HEK293T (cell line): ENCODE results near the gene CDC37.

Experiments
- CTCF ChIA-PET: fragments of 350-600 bp; formaldehyde crosslinking; extraction: SDS; loops from one replicate; lab custom pipeline; 2021; ENCODE audit warnings: antibody characterized with exemption, inconsistent platforms; lab: Yijun Ruan, JAX
- POLR2A ChIA-PET: fragments of 350-600 bp; formaldehyde crosslinking; extraction: SDS; loops from one replicate; lab custom pipeline; 2020; ENCODE audit warnings: antibody characterized with exemption, inconsistent platforms; lab: Yijun Ruan, JAX
- DNase-seq: peaks from one replicate; pipeline ENCODE4 v3.0.0; 2012; ENCODE audit warnings: mixed read lengths; ENCODE audit errors: extremely low spot score
- ARNT ChIP-seq: fragments of 450-650 bp; IDR thresholded peaks from 2 replicates; pipeline ENCODE4 v1.6.1; 2017; ENCODE audit warnings: mild to moderate bottlenecking
- BHLHE40 ChIP-seq: fragments of 450-650 bp; IDR thresholded peaks from 2 replicates; pipeline ENCODE4 v1.6.1; 2016; ENCODE audit warnings: mild to moderate bottlenecking, moderate library complexity, borderline replicate concordance
- CTBP1 ChIP-seq: fragments of 450-650 bp; IDR thresholded peaks from 2 replicates; pipeline ENCODE4 v1.6.1; 2016; ENCODE audit warnings: borderline replicate concordance
- ELF4 ChIP-seq: fragments of 450-650 bp; IDR thresholded peaks from 2 replicates; pipeline ENCODE4 v1.6.1; 2017; ENCODE audit warnings: antibody characterized with exemption
- FOXA1 ChIP-seq: fragments of 450-650 bp; IDR thresholded peaks from 2 replicates; pipeline ENCODE4 v1.6.1; 2016; ENCODE audit warnings: mild to moderate bottlenecking
- FOXK2 ChIP-seq: fragments of 450-650 bp; IDR thresholded peaks from 2 replicates; pipeline ENCODE4 v1.6.1; 2016; ENCODE audit warnings: mild to moderate bottlenecking
- FOXM1 ChIP-seq: fragments of 450-650 bp; IDR thresholded peaks from 2 replicates; pipeline ENCODE4 v1.6.1; 2017; ENCODE audit warnings: mild to moderate bottlenecking, borderline replicate concordance
- HDGF ChIP-seq: fragments of 450-650 bp; IDR thresholded peaks from 2 replicates; pipeline ENCODE4 v1.6.1; 2017; ENCODE audit warnings: antibody characterized with exemption, borderline replicate concordance
- L3MBTL2 ChIP-seq: fragments of 450-650 bp; conservative IDR thresholded peaks from 2 replicates; pipeline ENCODE4 v1.6.1; 2016; ENCODE audit warnings: mild to moderate bottlenecking
- LEF1 ChIP-seq: fragments of 450-650 bp; IDR thresholded peaks from 2 replicates; pipeline ENCODE4 v1.6.1; 2017; ENCODE audit warnings: mild to moderate bottlenecking, borderline replicate concordance
- NFRKB ChIP-seq: fragments of 450-650 bp; IDR thresholded peaks from 2 replicates; pipeline ENCODE4 v1.6.1; 2016; ENCODE audit warnings: mild to moderate bottlenecking, moderate library complexity
- PKNOX1 ChIP-seq: fragments of 450-650 bp; IDR thresholded peaks from 2 replicates; pipeline ENCODE4 v1.6.1; 2016
- SP1 ChIP-seq: fragments of 450-650 bp; IDR thresholded peaks from 2 replicates; pipeline ENCODE4 v1.6.1; 2017
- SUZ12 ChIP-seq: fragments of 450-650 bp; IDR thresholded peaks from 2 replicates; pipeline ENCODE4 v1.6.1; 2016; ENCODE audit warnings: mild to moderate bottlenecking
- TARDBP ChIP-seq: fragments of 450-650 bp; IDR thresholded peaks from 2 replicates; pipeline ENCODE4 v1.6.1; 2016
- ZNF384 ChIP-seq: fragments of 450-650 bp; IDR thresholded peaks from 2 replicates; pipeline ENCODE4 v1.6.1; 2016

Gene CDC37

GRCh38 chr19:10420444-10421239 is 17.3 kb upstream of the CDC37 start, which contains the start of gene PDE4A:
Gene PDE4A (plus strand): TSS chr19:10420538. CDS start chr19:10420765, 227 bp downstream.
- CTCF ChIA-PET, result interaction anchor here (0.6 to 1.0 kb wide), 3 partner anchors 8 to 20 kb away, joined by 3 read pairs; no protein-coding TSS in a partner anchor
- no peak for DNase-seq
- POLR2A ChIA-PET, result no interaction called here
- TF ChIP-seq ELF4 (no peak), CTBP1 (peak; percentile 71)

GRCh38 chr19:10419646-10420443 is 16.5 kb upstream of the CDC37 start:
- ChIA-PET CTCF (no interaction called here), POLR2A (no interaction called here)
- peak; percentile 75 for DNase-seq
- TF ChIP-seq NFRKB, result no peak
- peak; percentile 77 for TF ChIP-seq CTBP1
- peak; percentile 99 for TF ChIP-seq L3MBTL2
- TF ChIP-seq FOXM1, result peak; percentile 89
- TF ChIP-seq SUZ12, result no peak
- TF ChIP-seq PKNOX1, result peak; percentile 98

- CTCF ChIA-PET, result interaction anchor here (0.6 to 1.1 kb wide), 2 partner anchors 37 to 99 kb away, joined by 3 to 6 read pairs; no protein-coding TSS in a partner anchor
- TF ChIP-seq CTBP1 (no peak), FOXA1 (no peak)
- DNase-seq, result no peak
Observed at GRCh38 chr19:10419200-10419645, 15.9 kb upstream of the CDC37 start.

GRCh38 chr19:10418485-10419199 is 15.3 kb upstream of the CDC37 start:
- POLR2A ChIA-PET, result interaction anchor here (0.8 to 3.0 kb wide), 4 partner anchors 13 to 224 kb away, joined by 3 to 17 read pairs (median 4); partner anchors contain the start of genes CDC37 and DNMT1
- no peak for DNase-seq
- CTCF ChIA-PET, result interaction anchor here (0.5 to 4.3 kb wide), 8 partner anchors 13 to 338 kb away, joined by 3 to 71 read pairs (median 6); partner anchors contain the start of genes CDC37 and ICAM5
- no peak for TF ChIP-seq SP1
- TF ChIP-seq HDGF, result no peak
- no peak for TF ChIP-seq FOXM1
- no peak for TF ChIP-seq PKNOX1
- no peak for TF ChIP-seq FOXK2
- TF ChIP-seq NFRKB, result no peak
- no peak for TF ChIP-seq CTBP1
- no peak for TF ChIP-seq L3MBTL2
- TF ChIP-seq TARDBP, result no peak
- no peak for TF ChIP-seq ARNT
- TF ChIP-seq SUZ12, result no peak
- TF ChIP-seq LEF1, result no peak
- no peak for TF ChIP-seq BHLHE40
- no peak for TF ChIP-seq ELF4
- TF ChIP-seq ZNF384, result no peak
- no peak for TF ChIP-seq FOXA1

More at GRCh38 chr19:10419200-10419645, 15.9 kb upstream of the CDC37 start:
- POLR2A ChIA-PET, result no interaction called here

- TF ChIP-seq HDGF (no peak), FOXM1 (no peak), TARDBP (no peak), CTBP1 (no peak), L3MBTL2 (no peak), NFRKB (no peak), ARNT (no peak), FOXK2 (no peak)
- CTCF ChIA-PET, result interaction anchor here (0.5 to 4.3 kb wide), 7 partner anchors 12 to 338 kb away, joined by 3 to 71 read pairs (median 6); partner anchors contain the start of genes CDC37 and ICAM5
- no peak for DNase-seq
- POLR2A ChIA-PET, result interaction anchor here (0.7 to 3.0 kb wide), 5 partner anchors 10 to 224 kb away, joined by 3 to 17 read pairs (median 3); partner anchors contain the start of genes CDC37 and DNMT1
Observed at GRCh38 chr19:10418235-10418484, 14.8 kb upstream of the CDC37 start.

GRCh38 chr19:10417541-10418234 is 14.3 kb upstream of the CDC37 start:
- ChIA-PET POLR2A (interaction anchor here (0.7 to 3.0 kb wide), 6 partner anchors 11 to 223 kb away, joined by 3 to 17 read pairs (median 4); partner anchors contain the start of genes CDC37 and DNMT1), CTCF (interaction anchor here (0.5 to 4.3 kb wide), 11 partner anchors 9 to 339 kb away, joined by 3 to 71 read pairs (median 6); partner anchors contain the start of genes CDC37, ICAM5 and TYK2)
- TF ChIP-seq FOXK2, result no peak
- no peak for TF ChIP-seq ELF4
- no peak for TF ChIP-seq FOXA1
- TF ChIP-seq BHLHE40, result no peak
- TF ChIP-seq TARDBP, result no peak
- TF ChIP-seq NFRKB, result no peak
- no peak for TF ChIP-seq SUZ12
- TF ChIP-seq FOXM1, result no peak
- TF ChIP-seq HDGF, result no peak
- TF ChIP-seq PKNOX1, result no peak
- TF ChIP-seq L3MBTL2, result no peak
- no peak for TF ChIP-seq SP1
- TF ChIP-seq ZNF384, result no peak
- DNase-seq, result no peak
